Measurements from ENCODE around the gene PKD1. TPM values are rescaled to one million over a fixed set of nuclear protein-coding genes. Genes with fewer than 3 reads are reported as not detected.

PKD1 gene
- polyA plus RNA-seq, 1 donor from 2014 or later: 176 TPM

DNA sequence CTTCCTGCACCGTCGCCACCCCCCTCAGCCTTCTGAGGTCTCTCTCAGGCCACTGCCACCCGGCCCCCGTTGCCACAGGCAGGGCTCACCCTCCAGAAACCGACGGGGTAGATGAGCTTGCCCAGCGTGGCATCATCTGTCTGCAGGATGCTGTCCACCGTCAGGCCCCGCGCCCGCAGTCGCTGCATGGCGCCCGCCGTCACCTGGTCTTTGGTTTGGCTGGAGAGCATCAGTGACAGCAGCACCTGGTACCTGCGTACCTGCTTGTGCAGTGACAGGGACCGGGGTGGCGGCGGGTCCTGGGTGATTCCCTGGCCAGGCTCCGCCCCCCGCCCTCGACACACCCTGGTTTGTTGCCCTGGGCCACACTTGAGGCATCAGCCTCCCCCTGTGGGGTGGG is 91.2 kb downstream of the PKD1 start:
- Histone ChIP-seq H3F3A (ENCODE audit: insufficient read depth, low read length, poor library complexity, severe bottlenecking) (no peaks in the 10 kb centered on the region), H2AFZ (ENCODE audit: low read depth, low read length) (no peak overlapping the region), H3K9ac (ENCODE audit: low read length) (no peak overlapping the region), H3K9me2 (ENCODE audit: insufficient read depth, low read length) (no peaks in the 10 kb centered on the region), H3K79me2 (replicated peaks; ENCODE audit: insufficient read depth, low read length) (peaks cover 10% of the 10 kb centered on the region), H3K9me3 (ENCODE audit: low read length) (no peaks in the 10 kb centered on the region), H3K36me3 (ENCODE audit: insufficient read depth, low read length) (no peaks in the 10 kb centered on the region), H3K4me2 (ENCODE audit: low read length) (no peak overlapping the region), H3K4me3 (ENCODE audit: low read length) (no peak overlapping the region), H3K27me3 (ENCODE audit: insufficient read depth, low read depth, low read length) (no peaks in the 10 kb centered on the region), H3K27ac (ENCODE audit: low read length) (no peak overlapping the region), H4K20me1 (ENCODE audit: insufficient read depth) (no peaks in the 10 kb centered on the region)
- no peak for TF ChIP-seq RAD21 (conservative IDR thresholded peaks at IDR 0.05)
- no peak for TF ChIP-seq EP300 (conservative IDR thresholded peaks at IDR 0.05; ENCODE audit: poor library complexity, severe bottlenecking)
- no peak for TF ChIP-seq POLR2AphosphoS5 (IDR thresholded peaks at IDR 0.05)
- TF ChIP-seq EZH2 (IDR thresholded peaks at IDR 0.05; ENCODE audit: borderline replicate concordance, insufficient read depth, low read length, poor library complexity, severe bottlenecking): no peak
- no peak for TF ChIP-seq MXI1 (conservative IDR thresholded peaks at IDR 0.05; ENCODE audit: poor library complexity, severe bottlenecking)
- TF ChIP-seq TAF1 (IDR thresholded peaks at IDR 0.05; ENCODE audit: low read depth): no peak
- TF ChIP-seq SMC3 (conservative IDR thresholded peaks at IDR 0.05; ENCODE audit: poor library complexity): no peak

DNA sequence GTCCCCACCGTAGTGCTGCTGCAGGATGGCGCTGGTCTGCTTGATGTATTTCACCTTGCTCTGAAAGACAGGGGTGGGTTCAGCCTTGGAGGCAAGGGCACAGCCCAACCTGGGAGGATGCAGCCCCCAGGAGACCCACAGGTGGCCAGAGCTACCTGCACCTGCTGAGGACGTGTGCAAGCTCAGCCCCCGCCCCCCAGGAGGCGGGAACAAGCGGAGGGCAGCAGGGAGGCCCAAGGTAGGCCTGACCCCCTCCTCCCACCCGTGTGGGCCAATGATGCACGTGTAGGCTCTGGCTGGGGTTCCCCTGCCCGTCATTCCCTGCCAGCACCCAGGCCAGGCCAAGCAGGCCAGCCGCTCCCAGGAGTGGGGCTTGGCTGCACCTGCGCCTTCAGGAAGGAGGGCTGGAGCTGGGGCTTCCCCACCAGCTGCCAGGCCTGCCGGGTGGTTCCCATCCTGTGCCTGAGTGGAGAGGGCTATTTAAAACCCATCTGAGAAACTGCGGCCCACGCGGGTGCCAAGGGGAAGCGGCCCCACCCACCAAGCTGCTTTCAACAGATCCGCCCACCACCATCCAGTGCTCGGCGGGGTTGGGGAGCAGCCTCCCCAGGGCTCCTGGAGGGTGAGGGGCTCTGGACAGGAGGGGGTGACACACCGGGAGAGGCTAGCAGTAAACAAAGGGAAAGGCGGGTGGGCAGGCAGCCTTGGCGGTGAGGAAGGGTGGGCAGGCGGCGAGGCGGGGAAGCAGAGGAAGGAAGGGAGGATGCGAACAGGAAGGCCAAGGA is 91.8 kb downstream of the PKD1 start:
- H3K36me3 ChIP-seq (ENCODE audit: insufficient read depth, low read length): no peaks in the 10 kb centered on the region
- no peaks in the 10 kb centered on the region for H4K20me1 ChIP-seq (ENCODE audit: insufficient read depth)
- peaks cover 8% of the 10 kb centered on the region for H3K79me2 ChIP-seq (replicated peaks; ENCODE audit: insufficient read depth, low read length)
- no peak for TF ChIP-seq RAD21 (conservative IDR thresholded peaks at IDR 0.05)
- TF ChIP-seq, protein P1, sequence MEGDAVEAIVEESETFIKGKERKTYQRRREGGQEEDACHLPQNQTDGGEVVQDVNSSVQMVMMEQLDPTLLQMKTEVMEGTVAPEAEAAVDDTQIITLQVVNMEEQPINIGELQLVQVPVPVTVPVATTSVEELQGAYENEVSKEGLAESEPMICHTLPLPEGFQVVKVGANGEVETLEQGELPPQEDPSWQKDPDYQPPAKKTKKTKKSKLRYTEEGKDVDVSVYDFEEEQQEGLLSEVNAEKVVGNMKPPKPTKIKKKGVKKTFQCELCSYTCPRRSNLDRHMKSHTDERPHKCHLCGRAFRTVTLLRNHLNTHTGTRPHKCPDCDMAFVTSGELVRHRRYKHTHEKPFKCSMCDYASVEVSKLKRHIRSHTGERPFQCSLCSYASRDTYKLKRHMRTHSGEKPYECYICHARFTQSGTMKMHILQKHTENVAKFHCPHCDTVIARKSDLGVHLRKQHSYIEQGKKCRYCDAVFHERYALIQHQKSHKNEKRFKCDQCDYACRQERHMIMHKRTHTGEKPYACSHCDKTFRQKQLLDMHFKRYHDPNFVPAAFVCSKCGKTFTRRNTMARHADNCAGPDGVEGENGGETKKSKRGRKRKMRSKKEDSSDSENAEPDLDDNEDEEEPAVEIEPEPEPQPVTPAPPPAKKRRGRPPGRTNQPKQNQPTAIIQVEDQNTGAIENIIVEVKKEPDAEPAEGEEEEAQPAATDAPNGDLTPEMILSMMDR (IDR thresholded peaks at IDR 0.05; ENCODE audit: poor library complexity, severe bottlenecking): no peak
- H3K27me3 ChIP-seq (ENCODE audit: insufficient read depth, low read depth, low read length): no peaks in the 10 kb centered on the region
- no peak overlapping the region for H2AFZ ChIP-seq (ENCODE audit: low read depth, low read length)
- H3K4me2 ChIP-seq (ENCODE audit: low read length): no peak overlapping the region
- no peak overlapping the region for H3K27ac ChIP-seq (ENCODE audit: low read length)
- no peak overlapping the region for H3K4me3 ChIP-seq (ENCODE audit: low read length)
- H3F3A ChIP-seq (ENCODE audit: insufficient read depth, low read length, poor library complexity, severe bottlenecking): no peaks in the 10 kb centered on the region
- no peak overlapping the region for H3K9ac ChIP-seq (ENCODE audit: low read length)
- no peaks in the 10 kb centered on the region for H3K9me2 ChIP-seq (ENCODE audit: insufficient read depth, low read length)
- H3K9me3 ChIP-seq (ENCODE audit: low read length): no peaks in the 10 kb centered on the region

DNA sequence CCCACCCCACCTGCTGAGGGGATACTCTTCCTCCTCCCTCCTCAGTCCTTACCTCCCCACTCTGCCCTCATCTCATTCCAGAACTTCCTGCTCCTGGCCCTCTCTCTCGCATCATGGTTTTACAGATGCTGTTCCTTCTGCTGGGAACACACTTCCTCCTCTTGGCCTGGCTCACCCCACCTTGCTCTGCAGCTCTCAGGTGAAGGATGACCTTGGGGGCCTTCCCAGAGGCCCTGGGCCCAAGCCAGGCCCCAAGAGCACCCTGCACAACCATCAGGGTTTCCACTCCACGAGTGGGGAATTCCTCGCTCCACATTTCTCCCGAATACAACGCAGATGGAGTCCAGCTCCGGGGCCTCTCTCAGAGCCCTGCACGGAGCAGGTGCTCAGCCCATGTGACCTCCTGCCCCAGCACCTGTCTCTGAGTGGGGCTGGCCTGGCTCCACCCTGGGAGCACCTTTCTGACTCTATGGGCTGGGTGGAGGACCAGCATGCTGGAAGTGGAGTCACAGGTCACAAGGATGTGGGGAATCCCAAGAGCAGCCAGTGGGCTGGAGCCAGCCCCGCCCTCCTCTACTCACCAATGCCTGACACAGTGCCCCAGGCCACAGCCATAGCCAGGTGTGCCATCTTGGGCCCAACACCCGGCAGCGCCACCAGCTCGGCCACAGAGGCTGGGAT is 92.6 kb downstream of the PKD1 start:
- Histone ChIP-seq H3K4me3 (ENCODE audit: low read length) (no peak overlapping the region), H3K9me2 (ENCODE audit: insufficient read depth, low read length) (no peaks in the 10 kb centered on the region), H3K79me2 (replicated peaks; ENCODE audit: insufficient read depth, low read length) (peaks cover under 1% of the 10 kb centered on the region), H3K4me2 (ENCODE audit: low read length) (no peak overlapping the region), H3K27me3 (ENCODE audit: insufficient read depth, low read depth, low read length) (no peaks in the 10 kb centered on the region), H2AFZ (ENCODE audit: low read depth, low read length) (no peak overlapping the region), H3F3A (ENCODE audit: insufficient read depth, low read length, poor library complexity, severe bottlenecking) (no peaks in the 10 kb centered on the region), H4K20me1 (ENCODE audit: insufficient read depth) (no peaks in the 10 kb centered on the region), H3K9ac (ENCODE audit: low read length) (no peak overlapping the region), H3K36me3 (ENCODE audit: insufficient read depth, low read length) (no peaks in the 10 kb centered on the region), H3K9me3 (ENCODE audit: low read length) (no peaks in the 10 kb centered on the region), H3K27ac (ENCODE audit: low read length) (no peak overlapping the region)
- TF ChIP-seq SMC3 (conservative IDR thresholded peaks at IDR 0.05; ENCODE audit: poor library complexity) (no peak), MXI1 (conservative IDR thresholded peaks at IDR 0.05; ENCODE audit: poor library complexity, severe bottlenecking) (no peak), EZH2 (IDR thresholded peaks at IDR 0.05; ENCODE audit: borderline replicate concordance, insufficient read depth, low read length, poor library complexity, severe bottlenecking) (no peak), EP300 (conservative IDR thresholded peaks at IDR 0.05; ENCODE audit: poor library complexity, severe bottlenecking) (no peak), RAD21 (conservative IDR thresholded peaks at IDR 0.05) (no peak), POLR2AphosphoS5 (IDR thresholded peaks at IDR 0.05) (no peak), TAF1 (IDR thresholded peaks at IDR 0.05; ENCODE audit: low read depth) (no peak)
- TF ChIP-seq, protein P1 (IDR thresholded peaks at IDR 0.05; ENCODE audit: poor library complexity, severe bottlenecking): no peak
- TF ChIP-seq, protein P2, sequence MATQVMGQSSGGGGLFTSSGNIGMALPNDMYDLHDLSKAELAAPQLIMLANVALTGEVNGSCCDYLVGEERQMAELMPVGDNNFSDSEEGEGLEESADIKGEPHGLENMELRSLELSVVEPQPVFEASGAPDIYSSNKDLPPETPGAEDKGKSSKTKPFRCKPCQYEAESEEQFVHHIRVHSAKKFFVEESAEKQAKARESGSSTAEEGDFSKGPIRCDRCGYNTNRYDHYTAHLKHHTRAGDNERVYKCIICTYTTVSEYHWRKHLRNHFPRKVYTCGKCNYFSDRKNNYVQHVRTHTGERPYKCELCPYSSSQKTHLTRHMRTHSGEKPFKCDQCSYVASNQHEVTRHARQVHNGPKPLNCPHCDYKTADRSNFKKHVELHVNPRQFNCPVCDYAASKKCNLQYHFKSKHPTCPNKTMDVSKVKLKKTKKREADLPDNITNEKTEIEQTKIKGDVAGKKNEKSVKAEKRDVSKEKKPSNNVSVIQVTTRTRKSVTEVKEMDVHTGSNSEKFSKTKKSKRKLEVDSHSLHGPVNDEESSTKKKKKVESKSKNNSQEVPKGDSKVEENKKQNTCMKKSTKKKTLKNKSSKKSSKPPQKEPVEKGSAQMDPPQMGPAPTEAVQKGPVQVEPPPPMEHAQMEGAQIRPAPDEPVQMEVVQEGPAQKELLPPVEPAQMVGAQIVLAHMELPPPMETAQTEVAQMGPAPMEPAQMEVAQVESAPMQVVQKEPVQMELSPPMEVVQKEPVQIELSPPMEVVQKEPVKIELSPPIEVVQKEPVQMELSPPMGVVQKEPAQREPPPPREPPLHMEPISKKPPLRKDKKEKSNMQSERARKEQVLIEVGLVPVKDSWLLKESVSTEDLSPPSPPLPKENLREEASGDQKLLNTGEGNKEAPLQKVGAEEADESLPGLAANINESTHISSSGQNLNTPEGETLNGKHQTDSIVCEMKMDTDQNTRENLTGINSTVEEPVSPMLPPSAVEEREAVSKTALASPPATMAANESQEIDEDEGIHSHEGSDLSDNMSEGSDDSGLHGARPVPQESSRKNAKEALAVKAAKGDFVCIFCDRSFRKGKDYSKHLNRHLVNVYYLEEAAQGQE (IDR thresholded peaks at IDR 0.05; ENCODE audit: borderline replicate concordance): no peak

Measured in neural cell (in vitro differentiated cells).